ENCODE data around the gene IQCK.
A peak's percentile ranks its signal among the peaks of the same experiment; 100 is the strongest.

IQCK gene

DNA sequence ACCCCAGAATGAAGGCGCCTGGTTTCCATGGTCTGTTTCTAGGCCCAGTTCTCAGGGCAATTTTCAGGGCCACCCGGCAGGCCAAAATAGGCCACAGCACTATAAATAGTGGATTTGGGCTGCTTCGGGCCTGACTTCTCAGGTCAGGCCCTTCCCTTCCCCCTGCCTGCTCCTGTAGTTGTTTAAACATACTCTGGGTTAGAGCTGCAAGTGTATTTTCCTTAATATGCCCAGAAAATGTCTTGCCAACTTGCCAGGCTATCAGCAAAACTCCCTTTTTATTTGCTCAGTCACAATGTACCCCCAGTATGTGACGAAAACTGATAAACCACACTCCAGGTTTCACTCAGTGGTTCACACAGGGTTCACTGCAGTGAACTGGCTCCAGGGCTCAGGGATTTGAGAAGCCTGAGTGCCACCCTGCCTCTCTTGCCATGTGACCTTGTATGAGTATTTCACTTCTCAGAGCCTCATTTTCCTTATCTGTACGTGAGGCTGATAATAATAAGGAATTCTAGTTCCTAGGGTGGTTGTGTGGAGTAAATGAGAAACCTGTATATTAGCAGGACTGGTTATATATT lies 90.1 kb downstream of the IQCK start:
- no peak for DNase-seq

DNA sequence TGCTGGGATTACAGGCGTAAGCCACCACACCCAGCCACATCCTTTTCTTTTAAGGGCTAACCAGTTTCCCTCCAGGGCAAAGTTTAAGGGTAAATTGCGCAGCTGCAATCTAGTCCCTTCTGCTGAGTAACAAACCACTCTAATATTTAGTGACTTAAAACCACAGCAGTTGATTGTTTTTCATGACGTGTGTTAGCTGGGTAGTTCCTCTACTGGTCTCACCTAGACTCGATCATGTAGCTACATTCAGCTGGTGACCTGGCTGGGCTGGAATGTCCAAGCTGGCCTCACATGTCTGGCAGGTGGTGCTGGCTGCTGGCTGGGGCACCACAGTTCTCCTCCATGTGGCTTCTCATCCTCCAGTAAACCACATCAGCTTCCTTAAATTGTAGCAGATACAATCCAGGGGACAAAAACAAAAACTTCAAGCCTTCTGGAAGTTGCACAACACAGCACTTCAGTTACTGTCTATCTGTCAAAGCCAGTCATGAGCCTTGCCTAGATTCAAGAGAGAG lies 91.1 kb downstream of the IQCK start:
- no peak for DNase-seq

DNA sequence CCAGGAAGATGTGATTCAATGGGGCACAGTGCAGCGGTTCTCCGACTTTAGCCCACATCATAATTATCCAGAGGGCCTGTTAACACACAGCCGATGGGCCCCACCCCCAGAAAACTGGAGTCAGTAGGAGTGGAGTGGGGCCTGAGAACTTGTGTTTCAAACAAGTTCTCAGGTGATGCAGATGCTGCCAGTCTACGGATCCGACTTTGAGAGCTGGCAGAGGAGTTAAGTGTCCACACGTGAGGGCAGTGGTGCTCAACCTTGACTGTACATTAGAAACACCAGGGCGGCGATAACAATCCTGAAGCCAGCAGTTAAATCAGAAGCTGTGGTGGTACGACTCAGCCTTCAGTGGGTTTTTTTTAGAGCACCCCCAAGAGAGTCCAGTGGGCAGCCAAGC lies 91.6 kb downstream of the IQCK start:
- no peak for DNase-seq

DNA sequence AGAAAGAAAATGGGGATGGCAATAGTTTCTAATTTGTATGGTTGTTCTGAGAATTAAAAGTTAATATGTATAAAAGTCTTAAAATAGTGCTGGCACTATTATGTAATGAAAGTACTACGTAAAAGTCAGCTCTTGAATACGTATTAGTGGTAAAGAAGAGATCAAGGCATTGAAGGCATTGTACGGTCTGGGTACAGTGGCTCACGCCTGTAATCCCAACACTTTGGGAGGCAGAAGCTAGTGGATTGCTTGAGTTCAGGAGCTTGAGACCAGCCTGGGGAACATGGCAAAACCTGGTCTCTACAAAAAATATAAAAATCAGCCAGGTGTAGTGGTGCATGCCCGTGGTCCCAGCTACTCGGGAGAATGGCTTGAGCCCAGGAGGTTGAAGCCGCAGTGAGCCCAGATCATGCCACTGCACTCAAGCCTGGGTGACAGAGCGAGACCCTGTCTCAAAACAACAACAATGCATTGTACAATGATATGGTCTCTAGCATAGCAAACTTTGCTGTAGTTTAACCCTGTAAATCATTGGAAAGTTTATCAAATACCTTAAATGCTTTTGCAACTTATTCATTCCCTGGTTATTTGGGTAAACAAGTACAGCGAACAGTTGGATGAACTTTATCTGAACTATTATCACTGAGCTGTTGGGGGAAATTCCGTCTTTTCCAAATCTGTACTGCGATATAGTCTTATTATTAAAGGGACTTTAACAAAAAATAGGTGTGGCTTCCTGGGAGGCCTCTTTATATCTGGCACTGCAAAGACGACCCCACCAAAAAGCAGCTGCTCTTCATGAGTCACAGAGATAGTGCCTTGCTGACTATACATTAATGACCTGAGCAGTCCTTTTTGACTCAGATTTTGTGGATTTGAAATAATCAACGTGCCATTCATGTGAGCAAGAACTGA lies 93.0 kb downstream of the IQCK start:
- no peak for DNase-seq

DNA sequence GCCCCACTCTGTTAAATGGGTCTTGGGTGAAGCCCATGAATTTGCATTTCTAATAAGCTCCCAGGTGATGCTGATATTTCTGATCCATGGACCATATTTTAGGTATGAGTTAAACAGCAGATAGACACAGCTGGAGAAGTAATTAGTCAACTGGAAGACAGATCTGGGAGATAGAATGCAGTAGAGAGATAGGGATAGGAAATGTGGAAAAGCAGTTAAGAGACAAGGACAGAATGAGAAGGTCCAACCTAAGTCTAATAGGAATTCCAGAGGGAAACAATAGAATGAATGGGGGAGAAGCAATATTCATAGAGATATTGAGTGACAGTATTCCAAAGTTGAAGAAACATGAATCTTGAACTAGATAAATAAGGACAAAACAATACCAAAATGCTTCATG lies 94.9 kb downstream of the IQCK start:
- no peak for DNase-seq

DNA sequence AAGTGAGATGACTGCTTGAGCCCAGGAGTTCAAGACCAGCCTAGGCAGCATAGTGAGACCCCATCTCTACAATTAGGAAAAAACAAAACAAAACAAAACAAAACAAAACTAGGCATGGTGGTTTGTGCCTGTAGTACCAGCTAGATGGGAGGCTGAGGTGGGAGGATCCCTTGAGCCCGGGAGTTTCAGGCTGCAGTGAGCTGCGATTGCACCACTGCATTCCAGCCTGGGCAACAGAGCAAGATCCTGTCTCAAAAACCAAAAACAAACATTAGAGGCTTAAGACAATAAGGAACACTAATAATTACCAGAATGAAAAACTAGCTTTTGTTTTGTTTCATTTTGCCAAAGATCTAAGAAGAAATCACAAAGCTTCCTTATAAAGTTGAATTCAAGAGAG lies 97.3 kb downstream of the IQCK start:
- no peak for DNase-seq

DNA sequence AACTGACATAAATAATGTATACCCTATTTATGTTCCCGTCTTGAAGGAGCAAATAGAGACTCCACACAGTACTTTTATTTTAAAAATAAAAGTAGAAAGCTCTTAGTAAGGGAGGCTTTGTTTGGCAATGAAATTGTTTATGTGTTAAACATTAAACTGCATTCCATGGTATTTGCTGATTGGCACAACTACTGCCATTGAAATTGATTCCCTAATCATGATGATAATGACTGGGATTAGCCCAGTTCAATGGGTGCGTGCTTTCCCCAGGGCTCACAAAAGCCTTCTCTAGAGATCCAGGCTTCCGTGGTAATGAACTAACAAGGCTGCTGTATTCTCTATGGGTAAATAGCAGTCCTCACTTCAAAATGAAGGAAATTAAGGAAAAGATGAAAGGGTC lies 99.1 kb downstream of the IQCK start:
- no peak for DNase-seq

DNA sequence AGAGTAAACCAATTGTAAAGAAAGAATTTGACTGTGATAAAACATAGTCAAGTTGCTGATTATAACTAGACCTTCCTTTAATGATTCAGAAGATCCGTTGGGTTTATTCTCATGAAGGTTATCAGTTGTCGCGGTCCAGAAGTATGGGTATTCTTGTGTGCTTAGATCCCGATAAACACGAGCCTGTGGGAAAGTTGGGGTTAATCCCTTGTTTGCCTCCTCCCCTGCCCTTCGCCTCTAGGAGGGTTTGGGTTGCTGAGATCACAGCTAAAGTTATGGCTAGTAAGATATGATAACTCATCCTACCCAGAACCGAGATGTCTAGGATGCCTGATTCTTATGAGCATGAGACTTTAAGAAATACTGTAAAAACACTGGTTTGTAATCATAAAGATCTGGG lies 99.8 kb downstream of the IQCK start:
- DNase-seq, result no peak

DNA sequence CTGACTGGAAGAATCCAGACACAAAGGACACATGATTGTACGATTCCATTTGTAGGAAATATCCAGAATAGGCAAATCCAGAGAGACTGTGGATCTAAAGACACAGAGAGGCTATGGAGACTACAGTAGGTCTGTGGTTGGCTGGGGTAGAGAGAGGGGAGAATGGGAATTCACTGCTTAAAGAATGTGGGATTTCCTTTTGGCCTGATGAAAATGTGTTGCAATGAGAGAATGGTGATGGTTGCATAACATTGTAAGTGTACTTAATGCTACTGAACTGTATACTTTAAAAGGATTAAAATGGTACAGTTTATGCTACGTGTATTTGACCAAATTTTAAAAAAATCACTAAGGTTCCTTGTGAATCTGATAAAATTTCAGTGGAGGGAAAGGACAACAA lies 104.5 kb downstream of the IQCK start:
- DNase-seq, result no peak

DNA sequence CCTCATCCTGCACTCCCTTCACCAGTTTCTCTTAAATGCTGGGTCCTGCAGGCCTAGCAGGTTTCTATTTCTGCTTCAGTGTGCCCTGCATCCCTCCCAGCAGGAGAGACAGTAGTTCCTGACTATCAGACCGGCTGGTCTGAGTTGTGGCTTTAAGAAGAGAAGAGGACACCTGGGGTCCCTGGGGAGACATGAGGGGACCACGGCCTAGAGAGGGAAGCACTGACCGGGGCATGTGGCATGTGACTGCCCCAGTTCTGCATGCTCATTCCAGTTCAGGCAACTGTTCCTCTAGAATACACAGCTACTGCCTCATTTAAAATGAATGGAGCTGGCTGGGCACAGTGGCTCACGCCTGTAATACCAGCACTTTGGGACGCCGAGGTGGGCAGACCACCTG lies 105.3 kb downstream of the IQCK start:
- DNase-seq, result no peak

DNA sequence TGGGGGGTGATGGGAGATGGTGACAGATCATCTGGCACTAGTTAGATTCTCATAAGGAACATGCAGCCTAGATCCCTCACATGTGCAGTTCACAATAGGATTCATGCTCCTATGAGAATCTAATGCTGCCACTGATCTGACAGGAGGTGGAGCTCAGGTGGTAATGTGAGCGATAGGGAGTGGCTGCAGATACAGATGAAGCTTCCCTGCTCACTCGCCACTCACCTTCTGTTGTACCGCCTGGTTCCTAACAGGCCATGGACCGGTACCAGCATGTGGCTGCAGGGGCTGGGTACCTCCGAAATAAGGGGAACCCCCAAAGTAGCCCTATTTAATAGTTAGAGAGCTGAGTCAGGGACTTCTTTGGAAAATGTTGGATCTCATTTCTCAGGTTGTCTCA lies 106.1 kb downstream of the IQCK start:
- DNase-seq, result no peak

DNA sequence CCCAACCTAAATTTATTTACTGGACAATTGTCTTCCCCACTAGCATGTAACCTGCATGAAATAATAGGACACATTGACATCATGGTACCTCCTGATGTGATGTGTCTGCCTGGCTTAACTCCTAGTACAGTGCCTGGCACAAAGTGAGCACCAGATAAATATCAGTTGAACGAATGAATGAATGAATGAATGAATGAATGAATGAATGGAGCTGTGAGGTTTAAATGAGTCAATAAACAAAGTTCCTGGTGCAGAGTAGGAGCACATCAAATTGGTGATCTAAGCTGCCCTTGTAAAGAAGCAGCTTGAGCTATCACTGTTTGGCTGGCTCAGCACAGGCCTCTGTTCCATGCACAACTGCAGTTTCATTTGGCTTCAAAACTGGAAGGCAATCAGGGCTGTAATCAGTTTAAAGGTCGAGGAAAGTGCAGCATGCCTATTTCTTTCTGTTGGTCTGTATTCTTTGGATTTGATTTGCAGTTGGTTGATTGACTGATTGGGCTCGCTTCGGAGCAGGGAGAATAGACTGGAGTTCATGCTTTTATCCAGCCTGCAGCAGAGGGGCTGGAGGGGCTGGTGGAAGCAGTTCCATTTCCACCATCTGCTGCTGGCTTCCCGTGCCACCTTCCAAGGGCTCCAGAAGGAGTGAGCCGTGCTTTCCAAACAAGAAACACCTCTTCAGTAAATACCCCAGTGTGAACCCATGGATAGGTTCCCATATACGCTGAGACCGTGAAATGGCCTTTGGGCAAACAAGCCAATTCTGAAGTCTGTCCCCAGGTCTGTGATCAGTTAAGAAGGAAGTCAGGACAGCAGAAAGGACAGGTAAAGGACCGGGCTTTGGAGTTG lies 112.0 kb downstream of the IQCK start:
- DNase-seq, result no peak

DNA sequence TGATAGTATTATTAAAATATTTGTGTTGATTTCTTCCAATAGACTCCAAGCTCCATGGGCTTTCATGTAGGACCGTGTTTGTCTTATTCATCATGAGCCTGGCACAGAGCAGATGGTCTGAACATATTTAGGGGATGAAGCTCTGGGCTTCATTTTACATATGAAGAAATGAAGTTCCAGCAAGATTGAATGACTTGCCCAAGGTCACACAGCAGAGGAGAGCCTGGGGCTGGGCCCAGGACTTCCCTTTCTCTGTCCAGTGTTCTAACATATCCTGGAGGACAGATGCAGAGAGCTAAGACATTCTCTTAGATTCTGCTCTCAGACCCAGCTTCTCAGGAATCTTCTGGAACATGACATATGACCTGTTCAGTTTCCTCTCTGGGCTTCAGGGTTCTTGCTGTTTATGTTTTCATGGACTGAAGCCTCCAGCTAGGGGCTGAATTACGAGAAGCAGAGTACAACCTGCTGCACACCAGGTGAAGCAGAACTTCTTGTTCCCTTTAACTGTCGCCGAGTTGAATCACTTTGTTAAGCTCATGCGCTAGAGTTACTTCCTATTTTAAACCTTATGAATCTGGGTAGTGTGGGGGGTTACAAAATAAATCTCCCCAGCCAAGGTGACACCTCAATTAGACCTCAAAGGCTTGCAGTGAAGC lies 113.0 kb downstream of the IQCK start:
- DNase-seq, result no peak

DNA sequence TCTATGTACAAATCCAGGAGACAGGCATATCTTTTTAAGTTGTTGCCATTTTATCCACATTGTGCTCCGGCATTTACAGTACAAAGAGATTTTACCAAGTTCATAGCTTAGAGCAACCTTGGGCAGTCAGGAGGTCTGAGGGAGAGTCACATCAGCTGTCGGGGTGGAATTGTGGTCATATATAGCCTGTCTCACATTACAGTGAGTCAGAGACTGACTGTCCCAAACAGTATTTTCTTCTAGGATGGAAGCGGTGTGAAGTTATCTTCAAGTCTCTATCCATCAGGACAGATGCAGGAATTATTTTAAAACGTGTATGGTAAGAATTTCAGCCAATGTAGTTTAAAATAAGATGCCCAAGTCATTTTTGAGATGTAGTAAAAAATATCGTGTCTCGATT lies 113.6 kb downstream of the IQCK start:
- no peak for DNase-seq

DNA sequence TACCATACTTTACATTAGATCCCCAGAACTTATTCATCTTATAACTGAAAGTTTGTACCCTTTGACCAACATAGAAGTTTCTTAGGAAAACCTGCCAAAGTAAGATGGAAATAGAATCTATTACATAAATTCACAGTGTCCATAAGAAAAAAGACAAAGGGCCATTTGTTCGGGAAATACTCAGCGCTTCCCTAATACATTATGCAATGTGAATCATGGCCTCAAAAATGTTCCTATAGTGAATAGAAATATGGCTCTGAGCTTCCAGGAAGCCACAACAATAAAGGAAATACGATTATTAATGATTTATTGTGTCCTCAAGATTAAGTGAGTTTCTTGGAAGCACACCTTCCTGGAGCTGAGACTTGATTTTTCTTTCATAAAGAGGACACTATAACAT lies 115.1 kb downstream of the IQCK start:
- DNase-seq, result no peak

DNA sequence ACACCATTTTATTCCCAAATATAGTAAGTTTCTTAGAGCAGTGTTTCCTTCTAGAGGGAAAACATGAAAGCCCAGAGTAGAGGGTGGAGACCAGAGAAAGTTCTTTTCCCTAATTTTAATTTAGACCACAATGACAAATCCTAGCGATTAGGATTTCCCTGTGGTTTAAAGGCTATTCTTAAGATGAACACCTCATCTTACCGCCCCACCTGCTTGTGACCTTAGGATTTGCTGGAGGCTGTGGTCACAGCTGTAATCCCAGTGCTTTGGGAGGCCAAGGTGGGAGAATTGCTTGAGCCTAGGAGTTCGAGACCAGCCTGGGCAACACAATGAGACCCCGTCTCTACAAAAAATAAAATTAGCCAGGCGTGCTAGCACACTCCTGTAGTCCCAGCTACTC lies 115.5 kb downstream of the IQCK start:
- DNase-seq, result no peak

DNA sequence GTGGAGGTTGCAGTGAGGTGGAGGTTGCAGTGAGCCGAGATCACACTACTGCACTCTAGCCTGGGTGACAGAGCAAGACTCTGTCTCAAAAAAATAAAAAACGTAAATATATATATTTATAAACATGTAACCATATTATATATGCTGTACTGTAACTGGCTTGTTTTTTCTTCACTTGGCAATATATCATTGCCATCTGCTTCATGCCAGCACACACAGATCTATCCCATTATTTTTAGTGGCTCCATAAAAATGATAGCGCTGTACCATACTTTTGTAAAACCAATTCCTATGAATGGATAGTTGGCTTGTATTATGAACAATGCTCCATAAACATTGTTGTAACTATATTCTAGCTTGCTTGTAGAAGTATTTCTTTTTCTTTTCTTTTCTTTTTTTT lies 117.1 kb downstream of the IQCK start:
- DNase-seq, result no peak

DNA sequence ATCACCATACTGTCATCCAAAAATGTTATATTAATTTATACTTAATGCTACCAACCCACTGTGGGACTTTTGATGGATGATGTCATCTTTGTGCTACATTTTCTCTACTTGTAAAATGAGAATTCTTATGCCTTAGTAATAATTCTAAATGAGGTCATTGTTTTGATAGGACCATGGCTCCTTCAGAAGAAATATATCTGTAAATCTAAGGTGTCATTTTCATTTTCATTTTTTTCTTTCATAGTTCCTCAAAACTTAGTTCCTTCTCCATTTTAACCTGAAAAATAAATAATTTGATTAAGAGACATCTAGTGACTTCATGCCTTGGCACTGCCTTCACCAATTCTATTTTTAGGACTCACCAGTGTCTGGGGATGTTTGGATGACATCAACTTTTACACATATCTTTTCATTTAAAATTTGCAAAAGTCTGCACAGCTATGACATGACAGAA lies 117.9 kb downstream of the IQCK start:
- no peak for DNase-seq

DNA sequence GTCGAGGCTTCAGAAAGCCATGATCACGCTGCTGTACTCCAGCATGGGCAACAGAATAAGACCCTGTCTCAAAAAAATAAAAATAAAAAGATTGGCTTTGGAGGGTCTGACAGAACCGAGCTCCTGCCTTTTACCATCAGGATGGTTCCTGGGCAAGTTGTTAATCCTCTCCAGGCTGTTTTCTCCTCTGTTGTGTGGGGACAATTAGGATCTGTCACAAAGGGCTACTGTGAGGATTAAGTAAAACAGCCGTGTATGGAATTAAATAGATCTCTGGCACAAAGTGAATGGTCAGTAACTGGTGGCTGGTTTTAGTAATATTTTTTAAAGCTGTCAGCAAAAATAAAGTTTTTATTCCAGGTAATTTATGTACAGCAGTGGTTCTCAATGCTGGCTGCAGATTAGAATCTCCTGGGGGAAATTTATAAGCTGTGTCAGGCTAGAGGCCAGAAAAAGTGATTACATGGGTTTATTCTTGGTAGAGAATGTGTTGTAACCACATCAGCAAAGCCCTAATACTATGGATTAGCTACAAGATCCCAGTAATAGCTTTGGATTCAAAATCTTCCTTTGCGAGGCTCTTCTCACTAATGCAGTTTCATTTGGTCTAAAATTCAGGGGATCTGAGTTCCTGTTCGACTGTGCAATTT lies 119.4 kb downstream of the IQCK start:
- DNase-seq, result no peak

DNA sequence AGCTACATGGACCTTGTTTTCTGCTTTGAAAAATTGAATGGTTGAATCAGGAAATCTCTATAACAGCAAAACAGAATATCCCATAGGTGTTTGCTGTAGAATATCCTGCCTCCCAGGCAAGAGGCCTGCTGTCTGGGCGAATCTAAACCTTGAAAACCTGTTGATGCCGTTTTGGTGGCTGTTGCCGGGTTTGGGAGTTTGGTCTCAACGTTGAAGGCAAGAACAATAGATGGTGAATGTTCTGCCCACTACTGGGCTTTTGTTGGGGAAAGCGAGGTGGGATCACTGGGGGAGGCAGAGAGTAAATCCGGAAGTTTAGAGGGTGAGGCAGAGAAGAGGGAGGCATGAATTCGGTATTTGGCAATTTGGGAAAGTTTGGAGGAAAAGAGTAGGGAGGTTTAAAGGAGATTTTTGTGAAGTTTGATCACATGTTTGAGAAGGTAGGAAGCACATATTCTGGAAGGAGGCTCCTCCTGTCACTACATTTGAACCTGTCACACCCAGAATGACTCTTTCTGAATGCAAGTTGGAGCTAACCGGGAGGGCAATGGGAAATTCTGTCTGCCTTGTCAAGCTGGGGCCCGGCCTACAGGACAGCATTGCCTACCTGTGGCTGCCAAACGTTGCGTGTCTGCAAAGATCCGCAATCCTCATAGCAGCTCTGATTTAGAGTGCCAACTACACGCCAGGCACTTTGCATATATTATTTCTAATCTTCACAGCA lies 120.1 kb downstream of the IQCK start:
- no peak for DNase-seq

DNA sequence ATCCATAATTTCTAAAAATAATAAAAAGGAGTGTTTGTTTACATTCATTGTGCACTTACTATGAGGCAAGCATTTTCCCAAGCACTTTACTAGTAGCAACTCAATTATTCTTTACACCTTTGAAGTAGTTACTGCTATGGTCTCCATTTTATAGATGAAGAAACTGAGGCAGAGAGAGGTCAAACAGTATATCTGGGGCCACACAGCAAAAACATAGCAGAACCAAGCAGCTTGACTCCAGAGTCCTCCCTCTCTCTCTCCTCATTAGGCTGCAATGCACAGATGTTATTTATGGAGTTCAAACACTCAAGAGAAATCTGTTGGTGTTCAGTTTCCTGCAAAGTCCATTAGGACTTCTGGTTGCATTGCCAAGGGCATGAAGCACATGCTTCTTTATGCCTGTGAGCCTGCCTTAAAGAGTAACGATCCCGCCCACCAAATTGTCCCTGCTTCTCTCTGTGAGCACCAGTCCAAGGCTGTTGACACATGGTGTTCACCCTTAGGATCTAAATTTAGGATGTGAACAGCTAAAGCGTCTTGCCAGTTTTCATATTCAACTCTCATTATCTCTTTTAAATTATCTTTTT lies 122.5 kb downstream of the IQCK start:
- DNase-seq, result peak; percentile 19 to 31

All from NCI-H187 (cell line).